ENCODE data around the gene F2. TPM values are rescaled to one million over a fixed set of nuclear protein-coding genes. Genes with fewer than 3 reads are reported as not detected.

F2 gene
- total RNA-seq, 1 donor from 2014 or later: not detected

DNA sequence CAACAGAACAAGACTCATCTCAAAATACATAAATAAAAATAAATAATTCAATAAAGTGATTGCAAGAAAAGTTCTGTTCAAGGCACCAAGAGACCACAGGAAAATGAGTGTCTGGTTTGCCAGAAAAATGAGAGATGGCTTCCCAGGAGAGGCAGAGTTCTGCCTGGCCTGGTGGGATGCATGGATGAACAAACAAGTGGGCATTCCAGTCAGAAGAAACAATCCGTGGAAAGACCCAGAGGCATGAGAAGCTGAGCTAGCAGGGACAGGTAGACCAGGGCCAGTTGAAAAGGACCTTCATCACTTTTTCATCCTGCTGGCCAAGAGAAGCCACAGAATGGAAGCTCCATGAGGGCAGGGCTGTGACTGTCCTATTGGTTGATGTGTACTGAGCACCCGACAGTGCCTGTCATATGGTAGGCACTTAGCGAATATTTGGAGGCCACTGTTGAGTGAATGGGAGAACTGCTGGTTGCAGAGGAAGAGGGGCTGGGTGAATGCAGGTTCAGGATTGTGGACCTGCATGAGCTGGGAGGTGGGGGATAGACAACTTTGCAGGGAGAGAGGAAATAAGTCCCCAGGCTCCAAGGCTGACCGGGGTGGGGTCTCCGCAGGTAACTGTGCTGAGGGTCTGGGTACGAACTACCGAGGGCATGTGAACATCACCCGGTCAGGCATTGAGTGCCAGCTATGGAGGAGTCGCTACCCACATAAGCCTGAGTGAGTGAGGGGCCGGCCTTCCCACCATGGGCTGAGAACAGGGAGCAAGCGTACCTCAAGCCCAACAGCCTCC is 3.7 kb downstream of the F2 start:
- H3K4me1 ChIP-seq: no peaks in the 10 kb centered on the region
- H3K27ac ChIP-seq: no peak overlapping the region
- TF ChIP-seq, protein P1, sequence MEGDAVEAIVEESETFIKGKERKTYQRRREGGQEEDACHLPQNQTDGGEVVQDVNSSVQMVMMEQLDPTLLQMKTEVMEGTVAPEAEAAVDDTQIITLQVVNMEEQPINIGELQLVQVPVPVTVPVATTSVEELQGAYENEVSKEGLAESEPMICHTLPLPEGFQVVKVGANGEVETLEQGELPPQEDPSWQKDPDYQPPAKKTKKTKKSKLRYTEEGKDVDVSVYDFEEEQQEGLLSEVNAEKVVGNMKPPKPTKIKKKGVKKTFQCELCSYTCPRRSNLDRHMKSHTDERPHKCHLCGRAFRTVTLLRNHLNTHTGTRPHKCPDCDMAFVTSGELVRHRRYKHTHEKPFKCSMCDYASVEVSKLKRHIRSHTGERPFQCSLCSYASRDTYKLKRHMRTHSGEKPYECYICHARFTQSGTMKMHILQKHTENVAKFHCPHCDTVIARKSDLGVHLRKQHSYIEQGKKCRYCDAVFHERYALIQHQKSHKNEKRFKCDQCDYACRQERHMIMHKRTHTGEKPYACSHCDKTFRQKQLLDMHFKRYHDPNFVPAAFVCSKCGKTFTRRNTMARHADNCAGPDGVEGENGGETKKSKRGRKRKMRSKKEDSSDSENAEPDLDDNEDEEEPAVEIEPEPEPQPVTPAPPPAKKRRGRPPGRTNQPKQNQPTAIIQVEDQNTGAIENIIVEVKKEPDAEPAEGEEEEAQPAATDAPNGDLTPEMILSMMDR (IDR thresholded peaks at IDR 0.05): no peak
- H3K27me3 ChIP-seq (ENCODE audit: low read depth): no peaks in the 10 kb centered on the region
- no peaks in the 10 kb centered on the region for H3K36me3 ChIP-seq
- ATAC-seq (no peak), DNase-seq (no peak)
- no peak overlapping the region for H3K4me3 ChIP-seq
- no peaks in the 10 kb centered on the region for H3K9me3 ChIP-seq
- intact Hi-C loops (cut with DNase I): no loop called here

DNA sequence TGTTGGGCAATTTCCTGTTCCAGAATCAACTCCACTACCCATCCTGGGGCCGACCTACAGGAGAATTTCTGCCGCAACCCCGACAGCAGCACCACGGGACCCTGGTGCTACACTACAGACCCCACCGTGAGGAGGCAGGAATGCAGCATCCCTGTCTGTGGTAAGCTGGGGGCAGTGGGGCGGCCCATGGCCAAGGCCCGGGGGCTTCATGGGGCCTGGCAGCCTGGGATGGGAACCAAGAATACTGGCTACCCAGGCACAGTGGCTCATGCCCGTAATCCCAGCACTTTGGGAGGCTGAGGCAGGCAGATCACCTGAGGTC is 4.3 kb downstream of the F2 start:
- H3K27me3 ChIP-seq (ENCODE audit: low read depth): no peaks in the 10 kb centered on the region
- intact Hi-C loops (cut with DNase I): no loop called here
- H3K27ac ChIP-seq: no peak overlapping the region
- no peaks in the 10 kb centered on the region for H3K4me1 ChIP-seq
- no peak for ATAC-seq
- DNase-seq: no peak
- H3K36me3 ChIP-seq: no peaks in the 10 kb centered on the region
- TF ChIP-seq, protein P1 (IDR thresholded peaks at IDR 0.05): no peak
- no peak overlapping the region for H3K4me3 ChIP-seq
- no peaks in the 10 kb centered on the region for H3K9me3 ChIP-seq

DNA sequence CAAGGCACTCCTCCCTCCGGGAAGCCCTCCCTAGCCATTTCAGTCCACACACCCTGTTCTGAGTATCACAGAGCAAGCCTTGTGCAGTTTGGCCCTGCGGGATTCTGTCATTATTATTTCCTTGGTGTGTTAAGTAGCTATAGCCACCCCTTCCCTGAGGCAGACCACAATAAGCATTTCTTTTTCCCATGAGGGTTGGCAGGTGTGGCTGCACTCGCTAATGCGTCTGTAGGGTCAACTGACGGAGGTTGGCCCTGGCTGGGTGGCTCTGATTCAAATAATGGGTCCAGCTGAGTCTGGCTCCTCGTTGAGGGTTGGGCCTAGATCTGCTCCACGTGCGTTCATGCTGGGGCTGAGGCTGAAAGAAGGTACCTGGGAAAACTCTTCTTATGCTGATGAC is 5.1 kb downstream of the F2 start:
- Histone ChIP-seq H3K4me3 (no peak overlapping the region), H3K9me3 (no peaks in the 10 kb centered on the region), H3K36me3 (no peaks in the 10 kb centered on the region), H3K27ac (no peak overlapping the region), H3K27me3 (ENCODE audit: low read depth) (no peaks in the 10 kb centered on the region), H3K4me1 (no peaks in the 10 kb centered on the region)
- TF ChIP-seq, protein P1 (IDR thresholded peaks at IDR 0.05): no peak
- ATAC-seq: no peak
- DNase-seq: no peak
- intact Hi-C loops (cut with DNase I): no loop called here

DNA sequence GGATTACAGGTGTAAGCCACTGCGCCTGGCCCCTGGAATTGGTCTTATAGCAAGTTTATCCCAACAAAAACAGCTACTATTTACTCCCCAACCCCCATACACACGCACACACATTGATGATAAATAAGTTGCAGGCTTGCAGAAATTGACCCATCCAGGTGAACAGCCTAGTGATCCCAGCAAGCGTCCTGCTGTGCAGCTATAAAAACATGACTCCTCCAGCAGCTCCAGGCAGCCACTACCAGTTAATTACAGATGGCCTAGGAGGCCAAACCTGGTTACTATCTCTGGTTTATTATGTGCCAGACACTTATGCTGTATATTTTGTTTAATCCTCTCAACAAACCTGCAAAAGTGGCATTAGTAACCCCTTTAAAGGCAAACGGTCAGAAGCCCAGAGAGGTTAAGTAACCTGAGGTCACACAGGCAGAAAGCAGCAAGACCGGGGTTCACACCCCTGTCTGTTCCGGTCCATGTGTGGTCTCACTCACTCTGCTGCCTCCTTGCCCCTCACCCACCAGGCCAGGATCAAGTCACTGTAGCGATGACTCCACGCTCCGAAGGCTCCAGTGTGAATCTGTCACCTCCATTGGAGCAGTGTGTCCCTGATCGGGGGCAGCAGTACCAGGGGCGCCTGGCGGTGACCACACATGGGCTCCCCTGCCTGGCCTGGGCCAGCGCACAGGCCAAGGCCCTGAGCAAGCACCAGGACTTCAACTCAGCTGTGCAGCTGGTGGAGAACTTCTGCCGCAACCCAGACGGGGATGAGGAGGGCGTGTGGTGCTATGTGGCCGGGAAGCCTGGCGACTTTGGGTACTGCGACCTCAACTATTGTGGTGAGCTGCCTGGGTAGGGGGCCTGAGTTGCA is 6.6 kb downstream of the F2 start:
- H3K4me1 ChIP-seq: no peaks in the 10 kb centered on the region
- H3K27me3 ChIP-seq (ENCODE audit: low read depth): no peaks in the 10 kb centered on the region
- DNase-seq (no peak), ATAC-seq (no peak)
- H3K4me3 ChIP-seq: no peak overlapping the region
- no peaks in the 10 kb centered on the region for H3K9me3 ChIP-seq
- H3K27ac ChIP-seq: no peak overlapping the region
- TF ChIP-seq, protein P1 (IDR thresholded peaks at IDR 0.05): no peak
- intact Hi-C loops (cut with DNase I): no loop called here
- no peaks in the 10 kb centered on the region for H3K36me3 ChIP-seq

DNA sequence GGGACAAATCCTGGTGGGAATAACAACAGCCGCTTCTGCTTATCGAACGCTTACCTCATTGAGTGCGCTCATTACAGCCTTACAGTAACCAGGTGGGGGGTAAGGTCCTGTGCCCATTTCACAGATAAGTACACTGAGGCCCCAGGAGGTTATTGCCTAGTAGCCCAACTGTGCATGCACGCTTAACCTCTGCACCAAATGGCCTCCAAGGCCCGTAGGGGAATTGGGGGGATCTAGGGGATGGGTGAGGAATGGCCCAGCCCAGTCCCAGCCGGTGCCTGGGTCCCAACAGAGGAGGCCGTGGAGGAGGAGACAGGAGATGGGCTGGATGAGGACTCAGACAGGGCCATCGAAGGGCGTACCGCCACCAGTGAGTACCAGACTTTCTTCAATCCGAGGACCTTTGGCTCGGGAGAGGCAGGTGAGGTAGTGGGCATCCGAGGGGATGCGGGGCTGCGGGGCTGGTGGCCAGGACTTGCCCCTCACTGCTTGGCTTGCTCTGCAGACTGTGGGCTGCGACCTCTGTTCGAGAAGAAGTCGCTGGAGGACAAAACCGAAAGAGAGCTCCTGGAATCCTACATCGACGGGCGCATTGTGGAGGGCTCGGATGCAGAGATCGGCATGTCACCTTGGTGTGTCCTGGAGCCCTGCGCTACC is 7.3 kb downstream of the F2 start:
- Histone ChIP-seq H3K9me3 (no peaks in the 10 kb centered on the region), H3K36me3 (no peaks in the 10 kb centered on the region), H3K27ac (no peak overlapping the region), H3K4me1 (no peaks in the 10 kb centered on the region), H3K27me3 (ENCODE audit: low read depth) (no peaks in the 10 kb centered on the region), H3K4me3 (no peak overlapping the region)
- ATAC-seq (no peak), DNase-seq (peak; percentile 41)
- TF ChIP-seq, protein P1 (IDR thresholded peaks at IDR 0.05): no peak
- intact Hi-C loops (cut with DNase I): no loop called here

Data from lower lobe of right lung (tissue), 2 donors.